ENCODE measurements around the gene UST. TPM values are rescaled to one million over a fixed set of nuclear protein-coding genes. Genes with fewer than 3 reads are reported as not detected.

The UST gene
- polyA plus RNA-seq, 1 donor (not counting 4 experiments of a cell fraction or from before 2014, with no cell fraction given), result 6.1 TPM

DNA sequence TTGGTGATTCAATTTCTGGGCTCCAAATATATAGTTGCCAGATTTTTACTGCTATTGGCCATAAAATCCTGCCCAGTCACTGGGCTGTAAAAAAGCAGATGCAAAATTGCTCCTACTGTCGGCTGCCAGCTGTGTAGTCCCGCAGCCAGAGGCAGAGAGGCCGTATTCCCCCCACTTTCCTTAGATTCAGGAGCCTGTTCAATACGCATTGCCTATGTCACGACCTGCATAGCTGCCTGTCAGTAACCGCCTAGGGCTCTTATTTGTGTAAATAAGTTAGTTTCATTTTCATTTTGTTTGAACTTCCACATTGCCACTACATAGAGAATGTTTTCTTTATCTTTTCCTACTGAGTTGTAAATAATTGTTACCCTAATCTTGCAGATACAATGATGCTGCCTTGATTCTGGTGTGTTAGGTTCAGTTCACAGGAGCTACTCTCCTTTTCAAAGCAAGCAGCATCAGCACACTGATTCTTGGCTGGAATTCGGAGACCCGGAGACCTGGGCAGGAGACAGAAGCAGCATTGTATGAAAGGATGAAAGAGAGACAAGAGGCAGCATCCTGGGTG is 46.0 kb upstream of the UST start:
- no peak for DNase-seq (ENCODE audit: low read depth, low spot score)
- peak overlapping the region; percentile 90 for H2AFZ ChIP-seq (ENCODE audit: control insufficient read depth, low read length)
- dilution Hi-C loops (cut with MboI; ENCODE audit: extremely low pct_ligation_motif_present, low sequenced_read_pairs), result no loop called here

DNA sequence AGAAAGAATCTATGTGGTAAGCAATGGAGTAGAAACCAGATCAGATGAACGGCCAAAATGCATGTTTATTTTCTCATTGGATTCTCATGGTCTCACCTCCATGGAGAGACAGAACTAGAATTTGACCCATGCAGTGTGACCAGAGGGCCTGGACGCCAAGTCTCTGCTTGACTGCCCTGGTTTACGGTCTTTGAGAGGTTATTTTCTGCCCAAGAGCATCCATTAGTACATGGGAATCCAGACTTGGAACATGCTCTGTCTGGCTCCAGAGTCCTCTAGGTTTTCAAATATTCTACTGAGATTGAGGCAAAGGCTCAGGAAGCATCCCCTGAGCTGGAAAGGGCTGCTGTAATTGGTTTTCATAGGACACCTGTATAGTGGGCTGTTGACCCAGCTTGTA is 45.5 kb upstream of the UST start:
- peak overlapping the region; percentile 72 for H3K4me2 ChIP-seq (ENCODE audit: control insufficient read depth, extremely low read depth, insufficient read depth, low read depth, low read length)
- H3K9ac ChIP-seq (ENCODE audit: control insufficient read depth, extremely low read depth, insufficient read depth, low read length), result peak overlapping the region; percentile 34
- no peaks in the 10 kb centered on the region for H3K9me1 ChIP-seq (ENCODE audit: control insufficient read depth, extremely low read depth, insufficient read depth, low read length)
- H3K9me3 ChIP-seq (ENCODE audit: control insufficient read depth, low read depth, low read length), result no peaks in the 10 kb centered on the region
- H2AFZ ChIP-seq (ENCODE audit: control insufficient read depth, low read length), result peak overlapping the region; percentile 90
- peaks cover 9% of the 10 kb centered on the region for H3K4me1 ChIP-seq (ENCODE audit: control insufficient read depth, extremely low read depth, insufficient read depth, low read length)
- dilution Hi-C loops (cut with MboI; ENCODE audit: extremely low pct_ligation_motif_present, low sequenced_read_pairs), result no loop called here
- no peak overlapping the region for H3K27ac ChIP-seq (ENCODE audit: control insufficient read depth, insufficient read depth, low read length)
- no peaks in the 10 kb centered on the region for H3K36me3 ChIP-seq (ENCODE audit: control insufficient read depth in 2 of 2, extremely low read depth in 1 of 2, insufficient read depth in 2 of 2, low read length in 2 of 2)
- no peaks in the 10 kb centered on the region for H3K27me3 ChIP-seq (ENCODE audit: control insufficient read depth, extremely low read depth, insufficient read depth, low read length)
- no peak for DNase-seq (ENCODE audit: low read depth, low spot score)
- no peak for FAIRE-seq
- TF ChIP-seq, protein P1, sequence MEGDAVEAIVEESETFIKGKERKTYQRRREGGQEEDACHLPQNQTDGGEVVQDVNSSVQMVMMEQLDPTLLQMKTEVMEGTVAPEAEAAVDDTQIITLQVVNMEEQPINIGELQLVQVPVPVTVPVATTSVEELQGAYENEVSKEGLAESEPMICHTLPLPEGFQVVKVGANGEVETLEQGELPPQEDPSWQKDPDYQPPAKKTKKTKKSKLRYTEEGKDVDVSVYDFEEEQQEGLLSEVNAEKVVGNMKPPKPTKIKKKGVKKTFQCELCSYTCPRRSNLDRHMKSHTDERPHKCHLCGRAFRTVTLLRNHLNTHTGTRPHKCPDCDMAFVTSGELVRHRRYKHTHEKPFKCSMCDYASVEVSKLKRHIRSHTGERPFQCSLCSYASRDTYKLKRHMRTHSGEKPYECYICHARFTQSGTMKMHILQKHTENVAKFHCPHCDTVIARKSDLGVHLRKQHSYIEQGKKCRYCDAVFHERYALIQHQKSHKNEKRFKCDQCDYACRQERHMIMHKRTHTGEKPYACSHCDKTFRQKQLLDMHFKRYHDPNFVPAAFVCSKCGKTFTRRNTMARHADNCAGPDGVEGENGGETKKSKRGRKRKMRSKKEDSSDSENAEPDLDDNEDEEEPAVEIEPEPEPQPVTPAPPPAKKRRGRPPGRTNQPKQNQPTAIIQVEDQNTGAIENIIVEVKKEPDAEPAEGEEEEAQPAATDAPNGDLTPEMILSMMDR (optimal IDR thresholded peaks at IDR 0.05 in 1 of 3, IDR thresholded peaks at IDR 0.05 in 1 of 3, conservative IDR thresholded peaks at IDR 0.05 in 1 of 3; ENCODE audit: extremely low read depth in 1 of 3, insufficient read depth in 2 of 3, low read length in 3 of 3), result no peak
- TF ChIP-seq EZH2 (IDR thresholded peaks at IDR 0.05; ENCODE audit: low read length), result no peak
- H3K4me3 ChIP-seq (ENCODE audit: control insufficient read depth in 2 of 3, extremely low read depth in 1 of 3, insufficient read depth in 2 of 3, low read depth in 1 of 3, low read length in 3 of 3), result peak overlapping the region in 2 of 3 experiments; percentile 37 to 71
- H3K79me2 ChIP-seq (ENCODE audit: control insufficient read depth, insufficient read depth, low read length), result no peaks in the 10 kb centered on the region
- no peaks in the 10 kb centered on the region for H4K20me1 ChIP-seq (ENCODE audit: control insufficient read depth, extremely low read depth, insufficient read depth, low read length)

More for the DNA sequence above, 46.0 kb upstream of the UST start:
- peaks cover 9% of the 10 kb centered on the region for H3K4me1 ChIP-seq (ENCODE audit: control insufficient read depth, extremely low read depth, insufficient read depth, low read length)
- H3K79me2 ChIP-seq (ENCODE audit: control insufficient read depth, insufficient read depth, low read length), result no peaks in the 10 kb centered on the region
- no peaks in the 10 kb centered on the region for H3K36me3 ChIP-seq (ENCODE audit: control insufficient read depth in 2 of 2, extremely low read depth in 1 of 2, insufficient read depth in 2 of 2, low read length in 2 of 2)
- no peaks in the 10 kb centered on the region for H3K9me1 ChIP-seq (ENCODE audit: control insufficient read depth, extremely low read depth, insufficient read depth, low read length)
- no peak for TF ChIP-seq EZH2 (IDR thresholded peaks at IDR 0.05; ENCODE audit: low read length)
- TF ChIP-seq, protein P1 (optimal IDR thresholded peaks at IDR 0.05 in 1 of 3, IDR thresholded peaks at IDR 0.05 in 1 of 3, conservative IDR thresholded peaks at IDR 0.05 in 1 of 3; ENCODE audit: extremely low read depth in 1 of 3, insufficient read depth in 2 of 3, low read length in 3 of 3), result no peak
- no peaks in the 10 kb centered on the region for H4K20me1 ChIP-seq (ENCODE audit: control insufficient read depth, extremely low read depth, insufficient read depth, low read length)
- no peaks in the 10 kb centered on the region for H3K9me3 ChIP-seq (ENCODE audit: control insufficient read depth, low read depth, low read length)
- H3K4me2 ChIP-seq (ENCODE audit: control insufficient read depth, extremely low read depth, insufficient read depth, low read depth, low read length), result peak overlapping the region; percentile 72
- H3K27ac ChIP-seq (ENCODE audit: control insufficient read depth, insufficient read depth, low read length), result no peak overlapping the region
- H3K4me3 ChIP-seq (ENCODE audit: control insufficient read depth in 2 of 3, extremely low read depth in 1 of 3, insufficient read depth in 2 of 3, low read depth in 1 of 3, low read length in 3 of 3), result peak overlapping the region in 2 of 3 experiments; percentile 37 to 71
- H3K9ac ChIP-seq (ENCODE audit: control insufficient read depth, extremely low read depth, insufficient read depth, low read length), result peak overlapping the region; percentile 34
- no peaks in the 10 kb centered on the region for H3K27me3 ChIP-seq (ENCODE audit: control insufficient read depth, extremely low read depth, insufficient read depth, low read length)
- no peak for FAIRE-seq
